CD4-positive, alpha-beta T cell (primary cell): ENCODE measurements around the gene FBL. TPM values are rescaled to one million over a fixed set of nuclear protein-coding genes. Genes with fewer than 3 reads are reported as not detected.

Source experiments
- ATAC-seq: fragments of 200-7000 bp; cut with Tn5 transposase; one replicate; pipeline ENCODE4 v1.10.0; 2022; ENCODE audit warnings: mild to moderate bottlenecking; ENCODE audit not compliant: poor library complexity
- CTCF ChIA-PET: fragments of 350-600 bp; sonication (Branson Sonifier 250); formaldehyde crosslinking; loops from one replicate; lab custom pipeline; 2021; ENCODE audit warnings: antibody characterized with exemption, inconsistent platforms; lab: Charles Lee
- POLR2A ChIA-PET: fragments of 350-600 bp; sonication (Branson Sonifier 250); formaldehyde crosslinking; loops from one replicate; lab custom pipeline; 2021; ENCODE audit warnings: antibody characterized with exemption, inconsistent platforms; lab: Charles Lee
- DNase-seq, 14 experiments: peaks; one replicate each; pipeline ENCODE4 v3.0.0-alpha.2; 2013 to 2020; ENCODE audit warnings: mixed read lengths in 2 of 14
- H3K27ac ChIP-seq, 2 donors: one replicate each; pipeline versions ENCODE4 v1.5.1 to v1.7.0; 2013; ENCODE audit warnings: low read length in 2 of 2, low read depth in 1 of 2, mild to moderate bottlenecking in 1 of 2
- H3K27me3 ChIP-seq, 2 experiments: 1 replicate in 1 of 2; 2 replicates in 1 of 2; pipeline versions ENCODE4 v1.6.1 to v1.7.0; 2013; ENCODE audit warnings: low read length in 2 of 2, control low read depth in 1 of 2, mild to moderate bottlenecking in 1 of 2, moderate library complexity in 1 of 2; ENCODE audit not compliant: insufficient read depth in 2 of 2, control insufficient read depth in 1 of 2
- H3K36me3 ChIP-seq: one replicate; pipeline ENCODE4 v1.6.1; 2013; ENCODE audit warnings: low read length, control low read depth; ENCODE audit not compliant: insufficient read depth
- H3K4me1 ChIP-seq: one replicate; pipeline ENCODE4 v1.6.1; 2013; ENCODE audit warnings: low read length, control low read depth; ENCODE audit not compliant: insufficient read depth
- H3K4me3 ChIP-seq: one replicate; pipeline ENCODE4 v1.5.1; 2013; ENCODE audit warnings: mild to moderate bottlenecking, low read length, moderate library complexity
- H3K9me3 ChIP-seq, 2 experiments: 1 replicate in 1 of 2; 2 replicates in 1 of 2; pipeline versions ENCODE4 v1.6.1 to v1.7.0; 2013; ENCODE audit warnings: low read length in 2 of 2, mild to moderate bottlenecking in 2 of 2, control low read depth in 1 of 2, moderate library complexity in 1 of 2; ENCODE audit not compliant: control insufficient read depth in 1 of 2, insufficient read depth in 1 of 2
- H3K27ac Mint-ChIP-seq: one replicate; pipeline ENCODE4 v1.8.0; 2020; ENCODE audit warnings: mixed read lengths
- H3K27me3 Mint-ChIP-seq: one replicate; pipeline ENCODE4 v1.8.0; 2021; ENCODE audit warnings: mixed read lengths
- H3K36me3 Mint-ChIP-seq: one replicate; pipeline ENCODE4 v1.8.0; 2021; ENCODE audit warnings: low read depth, mixed read lengths
- H3K4me1 Mint-ChIP-seq: one replicate; pipeline ENCODE4 v1.8.0; 2021; ENCODE audit warnings: low read depth, mixed read lengths
- H3K4me3 Mint-ChIP-seq: one replicate; pipeline ENCODE4 v1.8.0; 2020; ENCODE audit warnings: mild to moderate bottlenecking, mixed read lengths
- H3K9me3 Mint-ChIP-seq: one replicate; pipeline ENCODE4 v1.8.0; 2020; ENCODE audit warnings: mixed read lengths
- intact Hi-C, 2 experiments: fragments of 100-400 bp; cut with DNase I in 1 of 2; cut with micrococcal nuclease in 1 of 2; formaldehyde crosslinking; loops; one replicate each; pipeline versions ENCODE4 v1.15.1 to v1.9.0; 2023 to 2025; cut with DNase I, micrococcal nuclease
- total RNA-seq, 174 experiments: library from RNA in 2 of 174; stranded (reverse) in 2 of 174; gene quantifications; one replicate each; pipeline ENCODE4 v1.2.3 and lab custom pipeline; 2021 to 2026
- TF ChIP-seq, protein P1 (sequence below): fragments of 200-600 bp; IDR thresholded peaks from one replicate; pipeline ENCODE4 v1.8.0; 2022; ENCODE audit warnings: antibody characterized with exemption, mild to moderate bottlenecking

Gene FBL
- total RNA-seq, 2 experiments from 2014 or later, result 267 to 287 TPM

DNA sequence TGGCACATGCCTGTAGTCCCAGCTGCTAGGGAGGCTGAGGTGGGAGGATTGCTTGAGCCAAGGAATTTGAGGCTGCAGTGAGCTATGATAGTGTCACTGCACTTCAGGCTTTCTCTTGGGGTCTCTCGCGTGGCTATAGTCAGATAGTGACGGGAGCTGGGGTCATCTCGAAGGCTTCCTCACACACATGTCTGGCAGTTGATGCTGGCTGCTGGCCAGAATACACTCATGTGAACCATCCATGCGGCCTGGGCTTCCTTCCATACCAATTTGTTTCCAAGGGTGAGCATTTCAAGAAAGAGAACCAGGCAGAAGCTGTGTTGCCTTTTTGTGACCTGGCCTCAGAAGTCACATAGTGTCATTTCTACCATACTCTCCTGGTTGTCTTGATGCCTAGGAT lies 41.1 kb downstream of the FBL start:
- Histone ChIP-seq H3K27ac (no peak overlapping the region), H3K27me3 (peaks cover 6 to 11% of the 10 kb centered on the region in 2 experiments), H3K36me3 (no peaks in the 10 kb centered on the region), H3K9me3 (no peaks in the 10 kb centered on the region), H3K4me1 (no peaks in the 10 kb centered on the region), H3K4me3 (no peak overlapping the region)
- no peak overlapping the region for H3K4me3 Mint-ChIP-seq
- DNase-seq (no peak), ATAC-seq (no peak)
- ChIA-PET POLR2A (no interaction called here), CTCF (no interaction called here)
- no peaks in the 10 kb centered on the region for H3K36me3 Mint-ChIP-seq
- intact Hi-C loops, result no loop called here
- no peaks in the 10 kb centered on the region for H3K9me3 Mint-ChIP-seq
- H3K27ac Mint-ChIP-seq, result no peak overlapping the region
- H3K27me3 Mint-ChIP-seq, result peaks cover 9% of the 10 kb centered on the region
- H3K4me1 Mint-ChIP-seq, result no peaks in the 10 kb centered on the region
- TF ChIP-seq, protein P1, sequence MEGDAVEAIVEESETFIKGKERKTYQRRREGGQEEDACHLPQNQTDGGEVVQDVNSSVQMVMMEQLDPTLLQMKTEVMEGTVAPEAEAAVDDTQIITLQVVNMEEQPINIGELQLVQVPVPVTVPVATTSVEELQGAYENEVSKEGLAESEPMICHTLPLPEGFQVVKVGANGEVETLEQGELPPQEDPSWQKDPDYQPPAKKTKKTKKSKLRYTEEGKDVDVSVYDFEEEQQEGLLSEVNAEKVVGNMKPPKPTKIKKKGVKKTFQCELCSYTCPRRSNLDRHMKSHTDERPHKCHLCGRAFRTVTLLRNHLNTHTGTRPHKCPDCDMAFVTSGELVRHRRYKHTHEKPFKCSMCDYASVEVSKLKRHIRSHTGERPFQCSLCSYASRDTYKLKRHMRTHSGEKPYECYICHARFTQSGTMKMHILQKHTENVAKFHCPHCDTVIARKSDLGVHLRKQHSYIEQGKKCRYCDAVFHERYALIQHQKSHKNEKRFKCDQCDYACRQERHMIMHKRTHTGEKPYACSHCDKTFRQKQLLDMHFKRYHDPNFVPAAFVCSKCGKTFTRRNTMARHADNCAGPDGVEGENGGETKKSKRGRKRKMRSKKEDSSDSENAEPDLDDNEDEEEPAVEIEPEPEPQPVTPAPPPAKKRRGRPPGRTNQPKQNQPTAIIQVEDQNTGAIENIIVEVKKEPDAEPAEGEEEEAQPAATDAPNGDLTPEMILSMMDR, result no peak

DNA sequence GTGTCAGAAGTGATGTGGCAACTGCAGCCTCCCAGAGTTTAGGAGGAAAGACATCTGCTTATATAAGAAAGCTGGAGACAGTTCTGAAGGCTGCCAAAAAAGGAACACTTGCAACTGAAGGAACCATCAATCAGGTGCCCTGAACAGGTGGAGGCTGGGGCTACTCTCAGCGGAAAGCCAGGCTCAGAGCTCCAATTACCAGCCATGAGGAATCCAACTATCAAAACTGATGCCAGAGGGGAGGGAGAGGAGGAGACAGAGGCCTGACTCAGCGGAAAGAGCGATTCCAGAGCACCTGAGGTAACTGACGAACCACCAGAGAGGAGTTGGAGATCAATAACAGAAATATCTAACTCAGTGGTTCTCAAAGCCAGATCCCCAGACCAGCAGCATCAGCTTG lies 43.2 kb downstream of the FBL start:
- Mint-ChIP-seq H3K27me3 (peaks cover 9% of the 10 kb centered on the region), H3K27ac (no peak overlapping the region), H3K4me3 (no peak overlapping the region), H3K4me1 (no peaks in the 10 kb centered on the region), H3K36me3 (no peaks in the 10 kb centered on the region), H3K9me3 (no peaks in the 10 kb centered on the region)
- intact Hi-C loops, result no loop called here
- peaks cover 6 to 11% of the 10 kb centered on the region in 2 experiments for H3K27me3 ChIP-seq
- ATAC-seq, result no peak
- TF ChIP-seq, protein P1, result no peak
- H3K9me3 ChIP-seq, result no peaks in the 10 kb centered on the region
- ChIA-PET POLR2A (no interaction called here), CTCF (interaction anchor here (0.6 to 2.3 kb wide), 2 partner anchors 10 to 36 kb away, joined by 4 to 6 read pairs; no protein-coding TSS in a partner anchor)
- H3K4me1 ChIP-seq, result no peaks in the 10 kb centered on the region
- no peak for DNase-seq
- H3K4me3 ChIP-seq, result no peak overlapping the region
- H3K27ac ChIP-seq, result no peak overlapping the region
- no peaks in the 10 kb centered on the region for H3K36me3 ChIP-seq

DNA sequence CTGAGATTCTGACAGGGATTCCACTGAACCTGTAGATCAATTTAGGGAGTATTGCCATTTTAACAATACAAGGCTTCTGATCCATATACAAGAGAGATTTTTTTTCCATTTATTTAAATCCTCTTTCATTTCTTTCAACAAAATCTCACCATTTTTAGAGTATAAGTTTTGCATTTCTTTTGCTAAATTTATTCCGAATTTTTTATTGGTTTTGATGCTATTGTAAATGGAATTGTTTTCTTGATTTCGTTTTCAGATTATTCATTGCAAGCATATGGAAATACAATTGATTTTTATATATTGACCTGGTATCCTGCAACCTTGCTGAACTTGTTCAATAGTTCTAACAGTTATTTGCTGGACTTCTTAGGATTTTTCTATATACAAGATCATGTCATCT lies 49.1 kb downstream of the FBL start:
- Mint-ChIP-seq H3K36me3 (no peaks in the 10 kb centered on the region), H3K9me3 (no peaks in the 10 kb centered on the region), H3K27ac (no peak overlapping the region), H3K27me3 (peaks cover 7% of the 10 kb centered on the region), H3K4me1 (no peaks in the 10 kb centered on the region), H3K4me3 (no peak overlapping the region)
- ChIA-PET POLR2A (no interaction called here), CTCF (no interaction called here)
- ATAC-seq (no peak), DNase-seq (no peak)
- Histone ChIP-seq H3K27me3 (peaks cover 0 to 2% of the 10 kb centered on the region in 2 experiments), H3K4me1 (peaks cover 7% of the 10 kb centered on the region), H3K27ac (no peak overlapping the region), H3K4me3 (no peak overlapping the region), H3K9me3 (no peaks in the 10 kb centered on the region), H3K36me3 (no peaks in the 10 kb centered on the region)
- TF ChIP-seq, protein P1, result no peak
- intact Hi-C loops, result loop anchor here in 1 of 2 experiments (5.0 kb wide), 1 partner anchor 175 kb away; the partner anchor contains the start of gene PSMC4
